Measurements from ENCODE around the gene TGM3.

GRCh38 chr20:2293971-2294370 is 1.8 kb upstream of the TGM3 start:
- no peak for TF ChIP-seq ZNF384 (IDR thresholded peaks at IDR 0.05)
- no peak for TF ChIP-seq FOXM1 (IDR thresholded peaks at IDR 0.05; ENCODE audit: borderline replicate concordance)
- TF ChIP-seq PKNOX1 (IDR thresholded peaks at IDR 0.05): no peak
- no peak for TF ChIP-seq TARDBP (IDR thresholded peaks at IDR 0.05)
- no peak for TF ChIP-seq BHLHE40 (IDR thresholded peaks at IDR 0.05; ENCODE audit: borderline replicate concordance)
